Stimulated activated CD8-positive, alpha-beta memory T cell treated with anti-CD3 and anti-CD28 coated beads, Interleukin-15, amount 100 ng/mL, for 4 hours (primary cell): ENCODE data around the gene TSPAN32.

Experiments
- DNase-seq, 2 donors: peaks; one replicate each; pipeline ENCODE4 v3.0.0-alpha.2; 2020; ENCODE audit warnings: low read depth in 2 of 2

Gene TSPAN32

DNA sequence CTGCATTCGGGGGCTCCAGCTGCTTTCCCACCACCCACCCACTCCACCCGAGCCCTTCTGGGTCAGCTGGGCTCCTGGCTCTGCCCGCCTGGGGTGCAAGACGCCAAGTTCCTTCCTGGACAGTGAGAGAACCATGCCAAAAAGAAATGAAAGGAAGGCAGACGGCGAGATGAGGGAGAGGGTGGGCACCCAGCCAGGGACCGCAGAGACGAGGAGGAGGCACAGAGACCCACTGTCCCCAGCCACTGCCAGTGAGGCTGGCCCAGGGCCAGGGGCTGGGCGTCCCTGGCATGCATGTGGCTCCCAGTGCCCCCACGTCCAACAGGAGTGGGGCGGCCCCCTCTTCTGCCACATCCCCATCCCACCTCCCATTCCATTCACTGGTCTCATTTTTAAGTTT, 64.5 kb downstream of the TSPAN32 start:
- no peak for DNase-seq

DNA sequence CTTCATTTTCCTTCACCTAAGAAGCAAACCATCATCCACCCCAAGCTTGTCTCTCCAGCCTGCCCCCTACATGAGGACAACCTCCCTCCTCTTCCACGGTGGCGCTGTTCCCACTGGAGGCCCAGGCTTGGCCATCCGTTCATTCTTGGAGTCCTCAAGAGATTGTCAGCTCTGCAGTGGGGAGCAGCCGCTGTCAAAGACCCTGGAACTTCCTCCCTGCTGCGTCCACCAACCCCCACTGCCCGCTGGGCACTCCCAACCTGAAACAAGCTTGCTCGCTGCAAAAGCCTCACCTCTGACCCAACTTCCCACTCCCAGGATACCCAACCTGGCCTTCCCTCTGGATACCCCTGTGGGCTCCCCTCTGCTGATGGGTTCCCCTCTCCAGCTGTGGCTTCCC, 64.9 kb downstream of the TSPAN32 start:
- DNase-seq, result no peak

- no peak for DNase-seq
Observed at GRCh38 chr11:2367266-2368160, 65.7 kb downstream of the TSPAN32 start.
